Activated B cell treated with CpG ODN at 0.5 μM for 24 hours (primary cell): ENCODE results near the gene CYP2F1. TPM values are rescaled to one million over a fixed set of nuclear protein-coding genes. Genes with fewer than 3 reads are reported as not detected.

Experiments
- ATAC-seq: fragments of 200-7000 bp; cut with Tn5 transposase; one replicate; pipeline ENCODE4 v1.10.0; 2021; ENCODE audit warnings: low read depth, mild to moderate bottlenecking, moderate library complexity
- CTCF ChIA-PET: fragments of 350-600 bp; sonication (Branson Sonifier 250); formaldehyde crosslinking; loops from one replicate; lab custom pipeline; 2021; ENCODE audit warnings: antibody characterized with exemption; lab: Charles Lee
- POLR2A ChIA-PET: fragments of 350-600 bp; sonication (Branson Sonifier 250); formaldehyde crosslinking; loops from one replicate; lab custom pipeline; 2021; ENCODE audit warnings: antibody characterized with exemption; lab: Charles Lee
- DNase-seq: peaks from one replicate; pipeline ENCODE4 v3.0.0; 2022
- H3K27ac Mint-ChIP-seq: one replicate; pipeline ENCODE4 v1.8.0; 2020; ENCODE audit warnings: mixed read lengths
- H3K27me3 Mint-ChIP-seq: one replicate; pipeline ENCODE4 v1.8.0; 2021; ENCODE audit warnings: mixed read lengths
- H3K36me3 Mint-ChIP-seq: one replicate; pipeline ENCODE4 v1.8.0; 2021; ENCODE audit warnings: low read depth, mixed read lengths
- H3K4me1 Mint-ChIP-seq: one replicate; pipeline ENCODE4 v1.8.0; 2021; ENCODE audit warnings: mixed read lengths
- H3K4me3 Mint-ChIP-seq: one replicate; pipeline ENCODE4 v1.8.0; 2020; ENCODE audit warnings: mild to moderate bottlenecking, mixed read lengths
- H3K9me3 Mint-ChIP-seq: one replicate; pipeline ENCODE4 v1.8.0; 2020; ENCODE audit warnings: mixed read lengths
- intact Hi-C: fragments of 100-400 bp; cut with micrococcal nuclease; formaldehyde crosslinking; loops from one replicate; pipeline ENCODE4 v1.15.1; 2024
- total RNA-seq: library from RNA; stranded (reverse); gene quantifications from 2 replicates; pipeline ENCODE4 v1.2.3, GENCODE V29; 2022
- TF ChIP-seq, protein P1 (sequence below): fragments of 200-600 bp; IDR thresholded peaks from one replicate; pipeline ENCODE4 v1.8.0; 2022; ENCODE audit warnings: antibody characterized with exemption, mild to moderate bottlenecking

CYP2F1 gene
- total RNA-seq, 1 donor from 2014 or later: not detected

DNA sequence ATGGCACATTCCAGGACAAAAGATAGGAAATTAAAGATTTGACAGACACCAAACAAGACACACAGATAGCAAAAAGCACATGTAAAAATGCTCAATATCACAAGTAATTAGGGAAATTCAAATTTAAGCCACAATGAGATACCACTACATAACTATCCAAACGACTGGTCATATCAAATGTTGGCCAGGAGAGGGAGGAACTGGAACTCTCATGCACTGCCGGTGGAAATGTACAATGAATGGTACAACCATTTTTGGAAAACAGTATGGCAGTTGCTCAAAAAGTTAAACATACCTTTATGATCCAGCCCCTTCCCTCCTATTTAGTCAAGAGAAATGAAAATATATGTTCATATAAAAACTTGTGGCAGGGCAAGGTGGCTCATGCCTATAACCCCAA is 42.0 kb downstream of the CYP2F1 start:
- Mint-ChIP-seq H3K9me3 (peaks cover 4% of the 10 kb centered on the region), H3K27ac (no peak overlapping the region), H3K4me1 (no peaks in the 10 kb centered on the region), H3K36me3 (no peaks in the 10 kb centered on the region), H3K4me3 (no peak overlapping the region), H3K27me3 (peaks cover 8% of the 10 kb centered on the region)
- DNase-seq: no peak
- no peak for ATAC-seq
- ChIA-PET POLR2A (no interaction called here), CTCF (no interaction called here)
- TF ChIP-seq, protein P1, sequence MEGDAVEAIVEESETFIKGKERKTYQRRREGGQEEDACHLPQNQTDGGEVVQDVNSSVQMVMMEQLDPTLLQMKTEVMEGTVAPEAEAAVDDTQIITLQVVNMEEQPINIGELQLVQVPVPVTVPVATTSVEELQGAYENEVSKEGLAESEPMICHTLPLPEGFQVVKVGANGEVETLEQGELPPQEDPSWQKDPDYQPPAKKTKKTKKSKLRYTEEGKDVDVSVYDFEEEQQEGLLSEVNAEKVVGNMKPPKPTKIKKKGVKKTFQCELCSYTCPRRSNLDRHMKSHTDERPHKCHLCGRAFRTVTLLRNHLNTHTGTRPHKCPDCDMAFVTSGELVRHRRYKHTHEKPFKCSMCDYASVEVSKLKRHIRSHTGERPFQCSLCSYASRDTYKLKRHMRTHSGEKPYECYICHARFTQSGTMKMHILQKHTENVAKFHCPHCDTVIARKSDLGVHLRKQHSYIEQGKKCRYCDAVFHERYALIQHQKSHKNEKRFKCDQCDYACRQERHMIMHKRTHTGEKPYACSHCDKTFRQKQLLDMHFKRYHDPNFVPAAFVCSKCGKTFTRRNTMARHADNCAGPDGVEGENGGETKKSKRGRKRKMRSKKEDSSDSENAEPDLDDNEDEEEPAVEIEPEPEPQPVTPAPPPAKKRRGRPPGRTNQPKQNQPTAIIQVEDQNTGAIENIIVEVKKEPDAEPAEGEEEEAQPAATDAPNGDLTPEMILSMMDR: no peak
- intact Hi-C loops: no loop called here

DNA sequence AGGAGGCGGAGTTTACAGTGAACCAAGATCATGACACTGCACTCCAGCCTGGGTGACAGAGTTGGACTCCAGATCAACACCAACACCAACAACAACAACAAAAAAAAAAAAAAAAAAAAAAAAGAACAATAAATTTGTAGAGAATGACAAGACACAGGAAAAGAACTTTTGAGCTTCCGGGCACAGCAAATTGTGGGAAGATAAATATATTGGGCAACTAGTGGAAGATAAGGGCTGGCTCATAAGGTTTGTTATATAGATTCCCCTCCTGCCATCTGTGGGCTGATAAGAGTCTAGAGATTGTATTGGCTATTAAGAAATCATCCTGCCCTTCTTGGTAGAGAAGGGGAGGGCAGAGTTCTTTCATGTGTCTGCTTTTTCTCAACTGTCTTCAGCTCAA is 45.6 kb downstream of the CYP2F1 start:
- Mint-ChIP-seq H3K36me3 (no peaks in the 10 kb centered on the region), H3K27ac (no peak overlapping the region), H3K4me1 (no peaks in the 10 kb centered on the region), H3K9me3 (peaks cover 4% of the 10 kb centered on the region), H3K27me3 (peaks cover 8% of the 10 kb centered on the region), H3K4me3 (no peak overlapping the region)
- POLR2A ChIA-PET: no interaction called here
- no peak for ATAC-seq
- no peak for DNase-seq
- intact Hi-C loops: no loop called here
- CTCF ChIA-PET: no interaction called here
- TF ChIP-seq, protein P1: no peak

DNA sequence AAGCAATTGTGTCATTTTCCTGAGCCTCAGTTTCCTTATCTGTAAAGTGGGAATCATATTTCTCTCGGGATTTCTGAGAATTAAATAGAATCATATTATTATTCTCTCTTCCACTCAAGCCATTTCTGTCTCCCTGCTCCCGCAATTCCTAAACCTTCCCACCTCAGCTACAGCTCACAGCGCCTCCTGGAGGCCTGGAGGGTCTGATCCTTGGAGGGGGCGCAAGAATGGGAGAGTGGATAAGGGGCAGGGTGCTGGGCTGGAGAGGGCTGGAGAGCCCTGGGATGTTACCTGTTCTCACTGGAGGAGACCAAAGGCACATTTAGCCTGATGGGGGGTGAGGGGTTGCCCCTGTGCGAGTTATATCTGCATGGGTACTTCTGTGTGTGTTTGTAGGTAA is 47.7 kb downstream of the CYP2F1 start:
- no peaks in the 10 kb centered on the region for H3K36me3 Mint-ChIP-seq
- no peak overlapping the region for H3K4me3 Mint-ChIP-seq
- H3K27ac Mint-ChIP-seq: no peak overlapping the region
- TF ChIP-seq, protein P1: no peak
- DNase-seq (no peak), ATAC-seq (no peak)
- H3K4me1 Mint-ChIP-seq: no peaks in the 10 kb centered on the region
- H3K27me3 Mint-ChIP-seq: peaks cover 2% of the 10 kb centered on the region
- no peaks in the 10 kb centered on the region for H3K9me3 Mint-ChIP-seq
- ChIA-PET POLR2A (no interaction called here), CTCF (no interaction called here)
- intact Hi-C loops: no loop called here

DNA sequence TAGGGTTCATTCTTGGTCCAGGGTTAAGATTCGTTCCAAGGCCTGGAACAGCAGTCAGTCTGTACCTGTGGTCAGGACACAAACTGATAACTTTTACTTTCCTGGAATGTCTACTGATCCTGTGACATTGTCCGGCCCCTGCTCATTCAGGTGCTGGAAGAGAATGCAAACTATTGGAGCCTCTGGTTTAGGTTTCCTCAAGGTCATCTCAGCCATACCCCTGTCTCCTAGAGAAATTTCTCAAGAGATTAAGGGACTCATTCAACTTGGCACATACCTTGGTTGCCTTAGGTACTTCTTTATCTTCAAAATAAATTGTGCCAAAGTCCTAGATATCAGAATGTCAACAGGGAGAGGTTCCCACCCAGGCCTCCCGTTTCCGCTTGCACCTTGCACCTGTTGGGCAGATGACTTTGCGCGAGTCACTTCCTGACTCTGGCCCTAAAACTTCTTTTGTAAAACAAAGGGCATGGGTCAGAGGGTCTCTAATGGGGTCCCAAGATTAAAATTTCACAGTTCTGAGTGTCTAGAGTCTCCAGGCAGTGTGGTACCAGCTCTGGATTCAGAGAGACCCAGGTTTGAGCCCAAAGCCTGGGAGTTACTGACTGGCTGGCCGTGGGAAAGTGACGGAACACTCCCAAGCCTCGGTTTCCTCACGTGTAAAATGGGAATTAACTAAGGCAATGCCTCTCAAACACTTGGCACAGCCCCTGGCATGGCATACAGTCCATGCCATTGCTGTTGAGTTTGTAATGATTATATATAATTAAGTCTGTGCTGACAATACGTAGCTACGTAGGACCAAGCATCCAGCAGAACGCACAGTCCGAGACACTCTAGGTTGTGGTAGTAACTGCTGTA is 52.9 kb downstream of the CYP2F1 start:
- CTCF ChIA-PET: no interaction called here

More for the DNA sequence above, 52.9 kb downstream of the CYP2F1 start:
- TF ChIP-seq, protein P1: no peak
- Mint-ChIP-seq H3K27ac (no peak overlapping the region), H3K4me3 (no peak overlapping the region), H3K36me3 (no peaks in the 10 kb centered on the region), H3K27me3 (peaks cover 2% of the 10 kb centered on the region), H3K9me3 (no peaks in the 10 kb centered on the region), H3K4me1 (no peaks in the 10 kb centered on the region)
- DNase-seq (no peak), ATAC-seq (no peak)
- intact Hi-C loops: no loop called here
- POLR2A ChIA-PET: no interaction called here
